GM19463 (cell line): Measurements from ENCODE around the gene AKAP1.

Source experiments
- ATAC-seq: cut with Tn5 transposase; IDR thresholded peaks from one replicate; pipeline ENCODE4 v1.9.1; 2021; ENCODE audit warnings: mild to moderate bottlenecking, moderate library complexity; ENCODE audit not compliant: unreplicated experiment

The AKAP1 gene

GRCh38 chr17:57125406-57125805 lies 40.4 kb downstream of the AKAP1 start:
- no peak for ATAC-seq

DNA sequence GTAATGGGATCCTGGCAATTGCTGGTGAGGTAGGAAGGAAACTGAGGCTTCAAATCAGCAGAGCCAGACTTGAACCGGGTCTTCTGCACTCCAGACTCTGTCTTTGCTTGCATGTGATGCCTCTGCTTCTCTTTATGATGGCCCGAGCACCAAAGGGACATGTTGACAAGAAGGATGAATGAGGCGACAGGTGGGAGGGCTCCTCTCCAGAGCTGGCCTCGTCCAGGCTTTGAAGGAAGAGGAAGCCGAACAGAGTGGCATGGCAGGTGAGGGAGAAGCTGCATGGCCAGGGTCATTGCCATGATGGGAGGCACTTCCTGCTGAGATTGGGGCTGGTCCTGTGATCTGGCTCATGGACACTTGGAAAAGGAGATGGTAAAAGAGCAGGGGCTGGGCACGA lies 40.8 kb downstream of the AKAP1 start:
- no peak for ATAC-seq

GRCh38 chr17:57130708-57131461 lies 45.8 kb downstream of the AKAP1 start:
- no peak for ATAC-seq

DNA sequence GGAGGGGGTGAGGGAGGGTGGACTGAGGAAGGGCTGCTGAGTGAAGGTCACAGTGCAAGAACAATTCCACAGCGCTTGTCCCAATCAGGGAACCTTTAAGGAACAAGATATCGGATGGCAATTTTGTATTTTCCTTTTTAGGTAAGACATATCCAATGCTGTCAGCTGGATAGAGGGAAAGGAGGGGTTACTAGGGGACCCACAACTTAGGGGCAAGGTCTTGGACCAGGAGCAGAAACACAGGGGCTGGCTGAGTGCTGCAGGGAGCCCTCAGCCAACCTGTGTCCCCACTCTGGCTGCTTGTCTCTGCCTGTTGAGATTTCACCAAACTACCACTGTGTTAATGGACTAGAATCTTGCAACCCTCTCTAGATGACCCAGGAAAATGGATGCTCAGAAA lies 47.6 kb downstream of the AKAP1 start:
- ATAC-seq, result no peak

DNA sequence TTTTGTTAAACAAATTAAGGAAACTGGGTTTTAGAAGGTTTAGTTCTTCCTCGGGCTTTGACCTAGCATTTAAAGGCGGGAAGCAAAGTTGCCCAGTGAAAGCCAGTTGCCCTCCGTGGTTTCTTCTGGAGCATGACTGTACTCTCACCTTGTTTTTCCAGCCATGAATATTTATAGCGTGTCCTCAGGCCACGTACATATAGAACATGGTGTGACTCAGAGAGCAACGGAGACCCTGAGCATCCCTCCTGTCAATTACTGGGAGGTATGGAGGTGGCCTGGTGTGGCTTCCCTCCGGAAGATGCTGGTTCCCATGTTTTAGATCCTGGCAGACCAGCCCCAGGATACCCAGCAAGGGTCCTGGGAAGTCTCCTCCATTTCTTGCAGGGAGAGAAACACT lies 48.4 kb downstream of the AKAP1 start:
- ATAC-seq, result no peak

DNA sequence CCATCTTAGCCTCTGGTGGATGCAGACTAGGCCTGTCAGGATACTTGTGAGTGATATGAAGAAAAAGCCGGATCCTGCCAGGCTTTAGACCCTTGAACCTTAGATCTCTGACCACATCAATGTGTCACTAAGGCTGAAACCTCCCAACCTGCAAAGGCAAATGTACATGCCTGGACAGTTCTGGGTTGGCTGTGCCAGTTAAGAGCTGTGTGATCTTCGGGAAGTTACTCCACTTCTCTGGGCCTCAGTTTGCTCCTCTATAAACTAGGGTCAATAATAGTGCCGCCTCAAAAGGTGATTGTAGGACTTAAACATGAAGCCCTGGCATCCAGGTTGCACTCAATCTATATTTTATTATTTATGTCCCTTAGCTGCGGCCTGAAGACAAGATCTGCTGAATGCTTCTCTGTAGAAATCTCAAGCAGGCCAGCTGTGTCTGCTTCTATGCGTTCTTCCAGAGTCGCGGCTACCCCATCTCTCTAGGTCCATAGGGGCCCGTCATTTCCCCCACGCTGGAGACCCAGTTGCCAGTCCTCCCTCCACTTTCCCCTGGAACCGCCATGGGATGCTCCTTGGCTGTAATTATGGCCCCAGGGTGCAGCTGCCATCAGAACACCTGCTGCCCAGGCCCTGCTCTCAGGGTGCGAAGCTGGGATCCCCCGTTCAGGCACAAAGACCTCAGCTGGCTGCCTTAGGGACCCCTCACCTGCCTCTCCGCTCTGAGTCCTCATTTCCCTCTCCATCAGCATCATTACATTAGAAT lies 50.2 kb downstream of the AKAP1 start:
- ATAC-seq, result no peak

DNA sequence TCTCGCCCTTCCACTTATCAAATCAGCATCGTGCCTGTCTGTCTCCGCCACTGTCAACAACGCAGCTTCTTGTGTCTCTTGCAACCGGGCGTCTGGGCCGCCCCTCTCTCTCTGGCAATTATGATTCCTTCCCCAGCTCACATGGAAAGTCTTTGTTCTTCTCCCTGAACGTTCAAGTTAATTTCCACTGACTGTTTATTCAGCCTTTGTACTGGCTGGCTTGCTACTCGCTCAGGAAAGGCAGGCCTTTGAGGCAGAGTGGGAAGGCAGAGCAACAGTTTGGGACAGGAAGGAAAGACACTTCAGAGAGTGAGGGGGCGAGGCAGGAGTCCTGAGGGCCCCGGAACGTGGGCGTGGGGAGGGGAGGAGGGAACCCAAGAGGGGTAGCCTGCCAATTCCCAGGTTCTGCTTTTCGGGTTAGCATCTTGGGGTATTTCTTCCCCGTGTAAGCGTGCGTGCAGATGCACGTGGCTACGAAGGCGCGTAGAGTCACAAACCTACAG lies 50.8 kb downstream of the AKAP1 start:
- ATAC-seq, result no peak

DNA sequence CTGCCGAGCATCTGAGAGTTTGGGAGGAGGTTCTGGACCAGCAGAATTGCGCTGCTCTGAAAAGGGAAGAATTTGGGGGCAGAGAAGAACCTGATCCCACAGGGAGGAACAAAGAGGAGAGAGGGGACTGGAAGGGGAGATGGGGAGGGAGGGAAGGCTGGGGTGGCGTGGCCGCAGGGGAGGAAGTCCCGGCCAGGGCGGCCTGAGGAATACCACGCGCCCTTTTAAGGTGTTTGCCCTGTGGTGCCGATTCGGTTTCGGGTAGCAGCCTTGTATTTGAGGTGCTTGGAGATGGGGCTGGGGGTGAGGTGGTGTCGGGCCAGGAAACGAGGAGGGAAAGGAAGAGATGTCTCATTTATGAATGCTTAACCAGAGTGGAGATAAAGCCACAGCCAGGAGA lies 51.3 kb downstream of the AKAP1 start:
- ATAC-seq, result no peak

GRCh38 chr17:57138030-57138911 lies 53.2 kb downstream of the AKAP1 start:
- no peak for ATAC-seq

GRCh38 chr17:57138956-57139576 lies 54.0 kb downstream of the AKAP1 start:
- no peak for ATAC-seq

- no peak for ATAC-seq
These were observed 55.3 kb downstream of the AKAP1 start for GRCh38 chr17:57140316-57140715.

- no peak for ATAC-seq
These were observed 57.9 kb downstream of the AKAP1 start for GRCh38 chr17:57142925-57143324.

- no peak for ATAC-seq
These were observed 58.3 kb downstream of the AKAP1 start for GRCh38 chr17:57143361-57143760.

GRCh38 chr17:57143919-57144318 lies 58.9 kb downstream of the AKAP1 start:
- no peak for ATAC-seq

DNA sequence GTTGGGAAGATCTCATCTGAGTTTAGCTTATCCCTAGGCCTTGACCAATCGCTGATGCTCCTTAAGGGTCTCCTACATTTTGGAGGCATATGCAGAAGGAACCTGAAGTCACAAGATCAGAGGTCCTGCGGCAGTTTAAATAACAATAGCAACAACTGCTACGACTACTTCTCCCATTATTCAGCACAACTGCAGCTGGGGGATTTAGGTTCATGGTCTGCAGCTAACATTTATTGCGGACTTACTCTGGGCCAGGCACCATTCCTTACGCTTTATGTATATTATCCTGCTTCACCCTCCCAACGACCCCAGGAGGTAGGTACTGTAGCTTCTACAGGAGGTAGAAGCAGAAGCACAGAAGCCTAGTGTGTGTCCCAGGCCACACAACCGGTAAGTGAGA lies 59.5 kb downstream of the AKAP1 start:
- no peak for ATAC-seq

- ATAC-seq, result no peak
These were observed 60.3 kb downstream of the AKAP1 start for GRCh38 chr17:57145347-57145746.

DNA sequence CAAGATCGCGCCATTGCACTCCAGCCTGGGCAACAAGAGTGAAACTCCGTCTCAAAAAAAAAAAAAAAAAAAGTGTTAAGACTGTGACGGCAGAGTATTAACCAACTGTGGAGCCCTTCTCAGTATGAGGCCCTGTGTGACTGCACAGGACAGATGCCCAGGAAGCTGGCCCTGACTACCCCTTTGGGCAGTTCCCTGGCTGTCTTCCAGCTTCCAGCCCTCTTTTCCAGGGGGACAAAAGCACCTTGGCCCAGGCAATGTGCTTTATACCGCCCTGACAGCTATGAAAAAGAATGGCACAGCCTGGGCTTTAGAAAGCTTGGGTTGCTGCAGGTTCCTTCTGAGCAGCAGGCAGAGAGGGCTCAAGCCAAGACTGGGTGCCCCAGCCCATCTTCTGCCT lies 61.2 kb downstream of the AKAP1 start:
- ATAC-seq, result no peak

DNA sequence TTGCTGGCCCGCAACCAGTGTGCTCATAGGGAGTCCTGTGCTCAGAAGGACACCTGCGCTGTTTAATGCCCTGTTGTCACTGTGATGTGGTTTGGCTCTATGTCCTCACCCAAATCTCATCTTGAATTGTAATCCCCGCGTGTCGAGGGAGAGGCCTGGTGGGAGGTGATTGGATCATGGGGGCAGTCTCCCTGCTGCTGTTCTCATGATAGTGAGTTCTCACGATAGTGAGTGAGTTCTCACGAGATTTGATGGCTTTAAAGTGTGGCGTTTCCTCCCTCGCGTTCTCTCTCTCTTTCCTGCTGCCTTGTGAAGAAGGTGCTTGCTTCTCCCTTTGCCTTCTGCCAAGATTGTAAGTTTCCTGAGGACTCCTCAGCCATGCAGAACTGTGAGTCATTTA lies 66.8 kb downstream of the AKAP1 start:
- ATAC-seq, result no peak

DNA sequence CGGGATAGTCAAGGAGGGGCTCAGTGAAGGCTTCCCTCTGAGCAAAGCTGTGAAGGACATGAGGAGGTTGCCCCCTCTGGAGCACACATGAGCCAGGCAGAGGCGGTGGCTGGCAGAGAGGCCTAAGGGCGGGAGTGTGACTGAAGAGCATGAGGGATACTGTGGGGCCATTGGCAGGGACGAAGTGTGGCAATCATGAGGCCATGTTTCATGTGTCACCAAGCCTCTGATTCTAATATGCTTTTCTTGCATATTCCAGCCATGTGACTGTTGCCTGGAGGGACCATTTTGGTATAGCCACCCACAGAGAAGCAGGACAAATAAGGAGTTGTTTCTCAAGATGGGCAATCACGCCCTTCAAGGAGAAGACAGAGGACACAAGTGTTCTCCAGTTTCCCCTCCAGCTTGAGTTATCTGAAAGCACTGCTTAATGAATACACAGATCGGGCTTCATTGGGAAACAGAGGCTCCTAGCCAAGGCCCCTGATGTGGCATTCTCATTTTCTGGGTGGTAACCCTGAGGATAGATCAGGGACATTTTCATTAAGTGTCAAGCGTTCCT lies 68.0 kb downstream of the AKAP1 start:
- ATAC-seq, result no peak

DNA sequence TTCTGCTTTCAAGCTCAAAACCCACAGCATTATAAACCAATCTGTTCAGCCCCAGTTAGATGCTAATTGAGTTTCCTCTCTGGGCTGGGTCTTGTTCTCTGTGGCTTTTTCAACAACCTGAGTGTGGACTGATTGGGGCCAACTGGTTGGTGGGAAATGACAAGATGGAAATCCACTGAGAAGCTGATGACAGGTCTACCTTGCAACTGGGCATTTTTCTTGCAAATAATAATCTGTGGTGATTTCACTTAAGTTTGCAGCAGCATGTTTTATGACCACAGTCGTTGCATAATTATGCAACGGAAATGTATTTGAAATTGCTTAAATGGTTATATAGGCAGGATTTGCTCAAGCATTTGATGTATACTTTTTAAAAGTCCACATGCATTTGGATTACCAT lies 69.9 kb downstream of the AKAP1 start:
- no peak for ATAC-seq

DNA sequence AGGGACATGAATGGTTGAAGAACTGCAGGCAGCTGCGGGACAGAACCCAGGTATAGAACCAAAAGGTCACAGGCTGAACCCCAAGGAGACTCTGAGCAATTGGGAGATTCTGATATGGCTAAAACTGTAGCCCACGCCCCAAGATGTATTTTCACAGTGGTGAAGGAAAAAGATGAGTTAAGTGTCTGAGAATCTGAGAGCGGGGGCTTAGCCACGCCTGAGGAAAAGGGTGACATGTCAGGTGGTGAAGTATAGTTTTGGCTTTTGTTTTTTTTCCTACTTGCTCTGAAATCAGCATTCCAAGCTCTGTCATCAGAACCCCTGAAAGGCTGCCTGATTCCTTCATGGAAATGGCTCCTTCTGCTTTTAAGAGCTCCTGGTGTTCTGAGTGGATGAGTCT lies 73.3 kb downstream of the AKAP1 start:
- ATAC-seq, result no peak
